Osteoblast (primary cell): ENCODE data around the gene DOC2A. TPM values are rescaled to one million over a fixed set of nuclear protein-coding genes. Genes with fewer than 3 reads are reported as not detected.

Experiments
- DNase-seq: peaks from one replicate; pipeline ENCODE4 v3.0.0; 2011; ENCODE audit warnings: low spot score, mixed read lengths; ENCODE audit not compliant: insufficient read length; ENCODE audit errors: missing footprints
- H2AFZ ChIP-seq: 2 replicates; pipeline ENCODE4 v1.6.0; 2011; ENCODE audit warnings: mild to moderate bottlenecking, low read length
- H3K27ac ChIP-seq: 2 replicates; pipeline ENCODE4 v1.5.1; 2011; ENCODE audit warnings: mild to moderate bottlenecking, low read depth, low read length, moderate library complexity
- H3K27me3 ChIP-seq: 2 replicates; pipeline ENCODE4 v1.6.0; 2012; ENCODE audit warnings: mild to moderate bottlenecking, control low read depth, inconsistent platforms, low read length, moderate library complexity; ENCODE audit not compliant: insufficient read depth
- H3K36me3 ChIP-seq: 2 replicates; pipeline ENCODE4 v1.5.1; 2011; ENCODE audit warnings: mild to moderate bottlenecking, low read length, control low read depth, moderate library complexity; ENCODE audit not compliant: insufficient read depth
- H3K4me1 ChIP-seq: 2 replicates; pipeline ENCODE4 v1.5.1; 2011; ENCODE audit warnings: mild to moderate bottlenecking, low read length, control low read depth, moderate library complexity; ENCODE audit not compliant: insufficient read depth
- H3K4me2 ChIP-seq: 2 replicates; pipeline ENCODE4 v1.6.0; 2011; ENCODE audit warnings: mild to moderate bottlenecking, low read length; ENCODE audit not compliant: insufficient read depth
- H3K4me3 ChIP-seq: fragments of 200-600 bp; sonication (generic); 3 replicates; pipeline ENCODE4 v1.5.1; 2012; ENCODE audit warnings: mild to moderate bottlenecking, low read length, inconsistent platforms; ENCODE audit not compliant: insufficient read depth
- H3K79me2 ChIP-seq: 2 replicates; pipeline ENCODE4 v1.6.0; 2012; ENCODE audit warnings: mild to moderate bottlenecking, low read length, control low read depth, inconsistent platforms; ENCODE audit not compliant: insufficient read depth
- H3K9me3 ChIP-seq: 2 replicates; pipeline ENCODE4 v1.5.1; 2011; ENCODE audit warnings: low read depth, low read length, control low read depth
- H4K20me1 ChIP-seq: 2 replicates; pipeline ENCODE4 v1.6.0; 2012; ENCODE audit warnings: mild to moderate bottlenecking, low read length, control low read depth; ENCODE audit not compliant: insufficient read depth
- CTCF ChIP-seq: IDR thresholded peaks from 2 replicates; pipeline ENCODE4 v1.5.1; 2011; ENCODE audit warnings: mild to moderate bottlenecking, low read depth, low read length, moderate library complexity; ENCODE audit errors: extremely low read depth
- total RNA-seq: library from RNA; depleted of rRNA; stranded (reverse); fragments of >200 nt; gene quantifications from 2 replicates; pipeline ENCODE4 v1.2.3, GENCODE V29; 2012

Gene DOC2A
- total RNA-seq, 1 donor, result not detected

GRCh38 chr16:29987371-29988085, 23.3 kb downstream of the DOC2A start:
- DNase-seq, result no peak
- Histone ChIP-seq H4K20me1 (peaks cover 11% of the 10 kb centered on the region), H3K4me2 (no peak overlapping the region), H3K4me3 (no peak overlapping the region), H3K79me2 (peaks cover 2% of the 10 kb centered on the region), H3K36me3 (peaks cover 86% of the 10 kb centered on the region), H3K4me1 (no peaks in the 10 kb centered on the region), H2AFZ (no peak overlapping the region), H3K27me3 (no peaks in the 10 kb centered on the region), H3K9me3 (no peaks in the 10 kb centered on the region), H3K27ac (no peak overlapping the region)
- no peak for TF ChIP-seq CTCF

- peaks cover 2% of the 10 kb centered on the region for H3K79me2 ChIP-seq
- no peaks in the 10 kb centered on the region for H3K9me3 ChIP-seq
- H3K4me2 ChIP-seq, result no peak overlapping the region
- peaks cover 17% of the 10 kb centered on the region for H4K20me1 ChIP-seq
- H3K27me3 ChIP-seq, result no peaks in the 10 kb centered on the region
- no peak for DNase-seq
- H2AFZ ChIP-seq, result no peak overlapping the region
- H3K36me3 ChIP-seq, result peaks cover 87% of the 10 kb centered on the region
- H3K27ac ChIP-seq, result no peak overlapping the region
- H3K4me3 ChIP-seq, result no peak overlapping the region
- no peak for TF ChIP-seq CTCF
- H3K4me1 ChIP-seq, result no peaks in the 10 kb centered on the region
Observed at GRCh38 chr16:29986931-29987330, 23.9 kb downstream of the DOC2A start.

- no peak for TF ChIP-seq CTCF
- Histone ChIP-seq H3K79me2 (peaks cover 2% of the 10 kb centered on the region), H3K4me1 (no peaks in the 10 kb centered on the region), H3K4me3 (no peak overlapping the region), H4K20me1 (peaks cover 20% of the 10 kb centered on the region), H3K36me3 (peaks cover 90% of the 10 kb centered on the region), H3K9me3 (no peaks in the 10 kb centered on the region), H2AFZ (no peak overlapping the region), H3K27me3 (no peaks in the 10 kb centered on the region), H3K27ac (no peak overlapping the region), H3K4me2 (no peak overlapping the region)
- DNase-seq, result no peak
Observed at GRCh38 chr16:29986231-29986630, 24.6 kb downstream of the DOC2A start.

GRCh38 chr16:29985271-29985811, 25.5 kb downstream of the DOC2A start:
- Histone ChIP-seq H3K36me3 (peaks cover 94% of the 10 kb centered on the region), H4K20me1 (peaks cover 20% of the 10 kb centered on the region), H3K27ac (no peak overlapping the region), H3K4me2 (no peak overlapping the region), H3K4me3 (no peak overlapping the region), H2AFZ (no peak overlapping the region), H3K9me3 (no peaks in the 10 kb centered on the region), H3K4me1 (no peaks in the 10 kb centered on the region), H3K79me2 (peaks cover 6% of the 10 kb centered on the region), H3K27me3 (no peaks in the 10 kb centered on the region)
- no peak for DNase-seq
- no peak for TF ChIP-seq CTCF
